HepG2 (cell line): ENCODE measurements around the gene PLA2G4C. TPM values are rescaled to one million over a fixed set of nuclear protein-coding genes. Genes with fewer than 3 reads are reported as not detected.

Source experiments
- ARID5B ChIP-seq: IDR thresholded peaks from 2 replicates; pipeline ENCODE4 v1.4.0; 2020; ENCODE audit warnings: mild to moderate bottlenecking, missing genetic modification reagents
- ATF7 ChIP-seq, 2 experiments: fragments of 450-650 bp in 1 of 2; sonication (generic) in 1 of 2; formaldehyde crosslinking in 1 of 2; IDR thresholded peaks; 2 replicates each; pipeline versions ENCODE4 v1.4.0 to v1.6.1; 2016 to 2020; ENCODE audit warnings: antibody characterized with exemption in 1 of 2, mild to moderate bottlenecking in 1 of 2, missing genetic modification reagents in 1 of 2
- DR1 ChIP-seq: sonication (generic); formaldehyde crosslinking; IDR thresholded peaks from 2 replicates; pipeline ENCODE4 v1.8.0; 2021; ENCODE audit warnings: mild to moderate bottlenecking, missing genetic modification reagents, inconsistent platforms
- KIAA2018 ChIP-seq: sonication (generic); formaldehyde crosslinking; IDR thresholded peaks from 2 replicates; pipeline ENCODE4 v1.5.0; 2020; ENCODE audit warnings: mild to moderate bottlenecking, missing genetic modification reagents, borderline replicate concordance
- MLXIP ChIP-seq: sonication (generic); formaldehyde crosslinking; IDR thresholded peaks from 2 replicates; pipeline ENCODE4 v1.9.0; 2021; ENCODE audit warnings: missing genetic modification reagents, borderline replicate concordance
- NFE2L1 ChIP-seq: sonication (generic); formaldehyde crosslinking; IDR thresholded peaks from 2 replicates; pipeline ENCODE4 v1.4.0; 2020; ENCODE audit warnings: missing genetic modification reagents, mild to moderate bottlenecking, borderline replicate concordance
- ZBTB7A ChIP-seq: sonication (generic); formaldehyde crosslinking; IDR thresholded peaks from 2 replicates; pipeline ENCODE4 v1.8.0; 2022; ENCODE audit warnings: mild to moderate bottlenecking, missing genetic modification reagents
- ZFP37 ChIP-seq: sonication (generic); formaldehyde crosslinking; IDR thresholded peaks from 2 replicates; pipeline ENCODE4 v1.4.0; 2020; ENCODE audit warnings: missing genetic modification reagents, borderline replicate concordance
- ZNF343 ChIP-seq: sonication (generic); formaldehyde crosslinking; IDR thresholded peaks from 2 replicates; pipeline ENCODE4 v1.4.0; 2020; ENCODE audit warnings: mild to moderate bottlenecking, missing genetic modification reagents
- ZNF547 ChIP-seq: sonication (generic); formaldehyde crosslinking; IDR thresholded peaks from 2 replicates; pipeline ENCODE4 v1.5.1; 2020; ENCODE audit warnings: mild to moderate bottlenecking, missing genetic modification reagents
- polyA plus RNA-seq, 8 experiments: library from polyadenylated mRNA; depleted of rRNA in 3 of 8; stranded (reverse) in 7 of 8; unstranded in 1 of 8; fragments of >200 nt; fragmentation: Illumina TruSeq in 4 of 8; extraction: Trizol in 4 of 8; gene quantifications; 2 replicates each; pipeline versions ENCODE4 v1.2.1 to v1.2.3, GENCODE V29; 2011 to 2016; ENCODE audit warnings: low read depth in 4 of 8, missing spikeins in 1 of 8, mixed read lengths in 1 of 8; ENCODE audit not compliant: insufficient read depth in 1 of 8
- total RNA-seq, 5 experiments: library from RNA; depleted of rRNA; stranded (reverse); fragments of >200 nt; fragmentation: Illumina TruSeq; extraction: Trizol; gene quantifications; 2 replicates each; pipeline ENCODE4 v1.2.3, GENCODE V29; 2016; ENCODE audit warnings: low read depth in 1 of 5

Gene PLA2G4C
- total and polyA plus RNA-seq, 2 of the 13 experiments (the other 11 are each of a cell fraction or from before 2014, with no cell fraction given): 1.6 to 1.7 TPM

- TF ChIP-seq KIAA2018 (no peak), ZNF547 (no peak), ZBTB7A (CRISPR knock-in tag) (no peak), ARID5B (CRISPR knock-in tag) (no peak), NFE2L1 (CRISPR knock-in tag) (no peak), MLXIP (CRISPR knock-in tag) (no peak), ZFP37 (CRISPR knock-in tag) (no peak), DR1 (CRISPR knock-in tag) (no peak), ZNF343 (CRISPR knock-in tag) (no peak), ATF7 (IDR thresholded peaks at IDR 0.05) (no peak), ATF7 (CRISPR knock-in tag; IDR thresholded peaks at IDR 0.05) (no peak)
Observed at GRCh38 chr19:48044561-48044960, 66.1 kb downstream of the PLA2G4C start (continued).
